GM19397 (cell line): ENCODE results near the gene LDLRAD2.
"Not testable (repeated sequence)": the region's sequence is repeated elsewhere in the genome, so short reads cannot be mapped to it uniquely, and the experiment has no call there.

Experiments used
- ATAC-seq: cut with Tn5 transposase; IDR thresholded peaks from one replicate; pipeline ENCODE4 v1.9.1; 2021; ENCODE audit warnings: mild to moderate bottlenecking, moderate library complexity; ENCODE audit not compliant: unreplicated experiment

LDLRAD2 gene

GRCh38 chr1:21811875-21812305 lies at the start of gene LDLRAD2:
Gene LDLRAD2 (plus strand): TSS chr1:21812265. CDS start chr1:21812452, 187 bp downstream.
- ATAC-seq = no peak

- no peak for ATAC-seq
Observed at GRCh38 chr1:21763236-21763635, 48.8 kb upstream of the LDLRAD2 start.

GRCh38 chr1:21763694-21764419 lies 48.2 kb upstream of the LDLRAD2 start:
- no peak for ATAC-seq

GRCh38 chr1:21764615-21765423 lies 47.2 kb upstream of the LDLRAD2 start:
- no peak for ATAC-seq

- no peak for ATAC-seq
Observed at GRCh38 chr1:21766210-21766609, 45.9 kb upstream of the LDLRAD2 start.

GRCh38 chr1:21767106-21767505 lies 45.0 kb upstream of the LDLRAD2 start:
- not testable (repeated sequence) for ATAC-seq

GRCh38 chr1:21770201-21770600 lies 41.9 kb upstream of the LDLRAD2 start:
- ATAC-seq = no peak

- not testable (repeated sequence) for ATAC-seq
Observed at GRCh38 chr1:21770602-21771001, 41.5 kb upstream of the LDLRAD2 start.

- ATAC-seq = not testable (repeated sequence)
Observed at GRCh38 chr1:21771672-21772071, 40.4 kb upstream of the LDLRAD2 start.

GRCh38 chr1:21773585-21773984 lies 38.5 kb upstream of the LDLRAD2 start:
- no peak for ATAC-seq

- no peak for ATAC-seq
Observed at GRCh38 chr1:21774835-21775549, 37.1 kb upstream of the LDLRAD2 start.

GRCh38 chr1:21775550-21775914 lies 36.5 kb upstream of the LDLRAD2 start:
- ATAC-seq = no peak

- ATAC-seq = no peak
Observed at GRCh38 chr1:21775985-21776562, 36.0 kb upstream of the LDLRAD2 start.

GRCh38 chr1:21776925-21777324 lies 35.1 kb upstream of the LDLRAD2 start:
- not testable (repeated sequence) for ATAC-seq

- no peak for ATAC-seq
Observed at GRCh38 chr1:21778405-21778727, 33.7 kb upstream of the LDLRAD2 start.

GRCh38 chr1:21779613-21780521 lies 32.2 kb upstream of the LDLRAD2 start:
- no peak for ATAC-seq

- no peak for ATAC-seq
Observed at GRCh38 chr1:21781815-21782348, 30.2 kb upstream of the LDLRAD2 start.

GRCh38 chr1:21782349-21782867 lies 29.7 kb upstream of the LDLRAD2 start:
- ATAC-seq = peak; percentile 21

- ATAC-seq = peak; percentile 74
Observed at GRCh38 chr1:21782868-21783678, 29.0 kb upstream of the LDLRAD2 start, which contains the start of gene USP48. Gene USP48 (minus strand): TSS chr1:21783149. CDS start chr1:21782957, 192 bp downstream.
